ENCODE measurements around the gene FOXD3. TPM values are rescaled to one million over a fixed set of nuclear protein-coding genes. Genes with fewer than 3 reads are reported as not detected.

The FOXD3 gene
- total RNA-seq, 1 donor from 2014 or later = not detected

- Mint-ChIP-seq H3K27ac (ENCODE audit: unreplicated experiment) (peak overlapping the region; percentile 76), H3K27me3 (ENCODE audit: low read depth) (peaks cover 2% of the 10 kb centered on the region), H3K4me1 (ENCODE audit: low read depth) (peaks cover 17% of the 10 kb centered on the region), H3K9me3 (ENCODE audit: low read depth) (no peaks in the 10 kb centered on the region), H3K4me3 (ENCODE audit: unreplicated experiment) (peak overlapping the region; percentile 69), H3K36me3 (ENCODE audit: low read depth) (peaks cover 3% of the 10 kb centered on the region)
- DNase-seq (ENCODE audit: low spot score) = no peak
- TF ChIP-seq, protein P1, sequence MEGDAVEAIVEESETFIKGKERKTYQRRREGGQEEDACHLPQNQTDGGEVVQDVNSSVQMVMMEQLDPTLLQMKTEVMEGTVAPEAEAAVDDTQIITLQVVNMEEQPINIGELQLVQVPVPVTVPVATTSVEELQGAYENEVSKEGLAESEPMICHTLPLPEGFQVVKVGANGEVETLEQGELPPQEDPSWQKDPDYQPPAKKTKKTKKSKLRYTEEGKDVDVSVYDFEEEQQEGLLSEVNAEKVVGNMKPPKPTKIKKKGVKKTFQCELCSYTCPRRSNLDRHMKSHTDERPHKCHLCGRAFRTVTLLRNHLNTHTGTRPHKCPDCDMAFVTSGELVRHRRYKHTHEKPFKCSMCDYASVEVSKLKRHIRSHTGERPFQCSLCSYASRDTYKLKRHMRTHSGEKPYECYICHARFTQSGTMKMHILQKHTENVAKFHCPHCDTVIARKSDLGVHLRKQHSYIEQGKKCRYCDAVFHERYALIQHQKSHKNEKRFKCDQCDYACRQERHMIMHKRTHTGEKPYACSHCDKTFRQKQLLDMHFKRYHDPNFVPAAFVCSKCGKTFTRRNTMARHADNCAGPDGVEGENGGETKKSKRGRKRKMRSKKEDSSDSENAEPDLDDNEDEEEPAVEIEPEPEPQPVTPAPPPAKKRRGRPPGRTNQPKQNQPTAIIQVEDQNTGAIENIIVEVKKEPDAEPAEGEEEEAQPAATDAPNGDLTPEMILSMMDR (IDR thresholded peaks at IDR 0.05) = no peak
Measured at GRCh38 chr1:63366908-63367214, 44.5 kb downstream of the FOXD3 start.

GRCh38 chr1:63367215-63368103, 45.1 kb downstream of the FOXD3 start, which contains the start of gene ALG6:
TSS of gene ALG6 (plus strand) at chr1:63367627. CDS start at chr1:63370978, 3,351 bp downstream.
- H3K4me3 Mint-ChIP-seq (ENCODE audit: unreplicated experiment) = peak within 1 kb of the TSS; percentile 93
- TF ChIP-seq, protein P1 (IDR thresholded peaks at IDR 0.05) = peak; percentile 57
- H3K9me3 Mint-ChIP-seq (ENCODE audit: low read depth) = no peaks in the 10 kb centered on the region
- peaks cover 6% of the 10 kb centered on the region for H3K36me3 Mint-ChIP-seq (ENCODE audit: low read depth)
- peaks cover 17% of the 10 kb centered on the region for H3K4me1 Mint-ChIP-seq (ENCODE audit: low read depth)
- peaks cover under 1% of the 10 kb centered on the region for H3K27me3 Mint-ChIP-seq (ENCODE audit: low read depth)
- peak; percentile 97 for DNase-seq (ENCODE audit: low spot score)
- peak within 1 kb of the TSS; percentile 76 for H3K27ac Mint-ChIP-seq (ENCODE audit: unreplicated experiment)

GRCh38 chr1:63368131-63368530, 45.8 kb downstream of the FOXD3 start:
- H3K9me3 Mint-ChIP-seq (ENCODE audit: low read depth) = no peaks in the 10 kb centered on the region
- peak overlapping the region; percentile 93 for H3K4me3 Mint-ChIP-seq (ENCODE audit: unreplicated experiment)
- H3K4me1 Mint-ChIP-seq (ENCODE audit: low read depth) = peaks cover 17% of the 10 kb centered on the region
- DNase-seq (ENCODE audit: low spot score) = no peak
- peaks cover 6% of the 10 kb centered on the region for H3K36me3 Mint-ChIP-seq (ENCODE audit: low read depth)
- no peaks in the 10 kb centered on the region for H3K27me3 Mint-ChIP-seq (ENCODE audit: low read depth)
- TF ChIP-seq, protein P1 (IDR thresholded peaks at IDR 0.05) = no peak
- peak overlapping the region; percentile 74 for H3K27ac Mint-ChIP-seq (ENCODE audit: unreplicated experiment)

Small RNAs within 50 kb of the gene (microRNA-seq; reads per million reads assigned to microRNA genes)
- gene MIR6068 (ENCODE audit: borderline number of aligned reads) = not detected

Other genes starting within 250 kb of the FOXD3 start
- 7.5 to 11.6 TPM (median 8.5 TPM) in 3 replicates for gene ALG6, start 45.1 kb downstream of the FOXD3 start, total RNA-seq
- gene ITGB3BP, start 200.7 kb downstream of the FOXD3 start, total RNA-seq = 12.7 to 19.7 TPM (median 15.6 TPM) in 3 replicates
- 3.8 to 8.9 TPM (median 4.1 TPM) in 3 replicates for gene EFCAB7, start 201.0 kb downstream of the FOXD3 start, total RNA-seq

Measured in chondrocyte (in vitro differentiated cells).